GM12864 (cell line): Measurements from ENCODE around the gene MARK3.
"Not testable (repeated sequence)": the region's sequence is repeated elsewhere in the genome, so short reads cannot be mapped to it uniquely, and the experiment has no call there.

Source experiments
- DNase-seq: peaks from one replicate; pipeline ENCODE4 v3.0.0-alpha.2; 2011; ENCODE audit warnings: low read depth
- H3K4me3 ChIP-seq: 2 replicates; pipeline ENCODE4 v1.5.1; 2011; ENCODE audit warnings: mild to moderate bottlenecking, low read depth, low read length, control low read depth
- CTCF ChIP-seq: IDR thresholded peaks from 2 replicates; pipeline ENCODE4 v1.5.1; 2011; ENCODE audit warnings: low read depth, mild to moderate bottlenecking, moderate library complexity, low read length, control low read depth, inconsistent platforms; ENCODE audit errors: missing control alignments

Gene MARK3

GRCh38 chr14:103510724-103511693 is 125.8 kb downstream of the MARK3 start:
- no peak overlapping the region for H3K4me3 ChIP-seq
- DNase-seq, result no peak
- TF ChIP-seq CTCF, result no peak

GRCh38 chr14:103512180-103512579 is 127.0 kb downstream of the MARK3 start:
- DNase-seq, H3K4me3 ChIP-seq: not testable (repeated sequence)

GRCh38 chr14:103512701-103513611 is 127.7 kb downstream of the MARK3 start:
- no peak for TF ChIP-seq CTCF
- H3K4me3 ChIP-seq, result no peak overlapping the region
- DNase-seq, result no peak

GRCh38 chr14:103514596-103515421 is 129.6 kb downstream of the MARK3 start:
- no peak overlapping the region for H3K4me3 ChIP-seq
- no peak for DNase-seq
- TF ChIP-seq CTCF, result no peak

GRCh38 chr14:103516426-103517173 is 131.4 kb downstream of the MARK3 start:
- no peak for DNase-seq
- no peak for TF ChIP-seq CTCF
- no peak overlapping the region for H3K4me3 ChIP-seq

- no peak for DNase-seq
- no peak overlapping the region for H3K4me3 ChIP-seq
- no peak for TF ChIP-seq CTCF
These were observed 132.0 kb downstream of the MARK3 start for GRCh38 chr14:103517174-103517566.
